HL-60 (cell line): Measurements from ENCODE around the gene ADAM12.

ENCODE experiments used
- DNase-seq, 2 experiments: peaks; one replicate each; pipeline ENCODE4 v3.0.0-alpha.2; 2010 to 2020; ENCODE audit warnings: low read depth in 1 of 2, low spot score in 1 of 2
- H3K27ac ChIP-seq: fragments of 250-450 bp; sonication (Bioruptor Pico); replicated peaks from 2 replicates; pipeline ENCODE4 v1.5.1; 2020; ENCODE audit warnings: mild to moderate bottlenecking, moderate library complexity
- H3K27me3 ChIP-seq: fragments of 250-450 bp; sonication (Bioruptor Pico); 2 replicates; pipeline ENCODE4 v1.5.1; 2021; ENCODE audit warnings: mild to moderate bottlenecking, moderate library complexity; ENCODE audit not compliant: insufficient read depth, poor library complexity, severe bottlenecking
- H3K4me3 ChIP-seq: replicated peaks from 2 replicates; pipeline ENCODE4 v1.5.1; 2011; ENCODE audit warnings: mild to moderate bottlenecking, control low read depth, low read length; ENCODE audit not compliant: insufficient read depth
- CTCF ChIP-seq: IDR thresholded peaks from one replicate; pipeline ENCODE4 v1.5.1; 2011; ENCODE audit warnings: low read length, control low read depth, inconsistent platforms; ENCODE audit not compliant: insufficient read depth
- GABPA ChIP-seq: IDR thresholded peaks from 2 replicates; pipeline ENCODE4 v1.6.1; 2012; ENCODE audit warnings: low read depth
- POLR2AphosphoS5 ChIP-seq: IDR thresholded peaks from 2 replicates; pipeline ENCODE4 v1.6.1; 2012; ENCODE audit warnings: low read depth
- SPI1 ChIP-seq: IDR thresholded peaks from 2 replicates; pipeline ENCODE4 v1.6.1; 2012; ENCODE audit warnings: low read depth, mild to moderate bottlenecking, borderline replicate concordance
- TF ChIP-seq, protein P1 (sequence below): IDR thresholded peaks from 2 replicates; pipeline ENCODE4 v1.6.1; 2012; ENCODE audit warnings: low read depth; ENCODE audit not compliant: insufficient replicate concordance

The ADAM12 gene

GRCh38 chr10:126058507-126058906 lies 329.8 kb downstream of the ADAM12 start:
- DNase-seq, result no peak
- no peak overlapping the region for H3K27ac ChIP-seq
- peaks cover 2% of the 10 kb centered on the region for H3K27me3 ChIP-seq
- no peak overlapping the region for H3K4me3 ChIP-seq
- TF ChIP-seq GABPA (no peak), SPI1 (no peak), CTCF (no peak), POLR2AphosphoS5 (no peak)
- TF ChIP-seq, protein P1, sequence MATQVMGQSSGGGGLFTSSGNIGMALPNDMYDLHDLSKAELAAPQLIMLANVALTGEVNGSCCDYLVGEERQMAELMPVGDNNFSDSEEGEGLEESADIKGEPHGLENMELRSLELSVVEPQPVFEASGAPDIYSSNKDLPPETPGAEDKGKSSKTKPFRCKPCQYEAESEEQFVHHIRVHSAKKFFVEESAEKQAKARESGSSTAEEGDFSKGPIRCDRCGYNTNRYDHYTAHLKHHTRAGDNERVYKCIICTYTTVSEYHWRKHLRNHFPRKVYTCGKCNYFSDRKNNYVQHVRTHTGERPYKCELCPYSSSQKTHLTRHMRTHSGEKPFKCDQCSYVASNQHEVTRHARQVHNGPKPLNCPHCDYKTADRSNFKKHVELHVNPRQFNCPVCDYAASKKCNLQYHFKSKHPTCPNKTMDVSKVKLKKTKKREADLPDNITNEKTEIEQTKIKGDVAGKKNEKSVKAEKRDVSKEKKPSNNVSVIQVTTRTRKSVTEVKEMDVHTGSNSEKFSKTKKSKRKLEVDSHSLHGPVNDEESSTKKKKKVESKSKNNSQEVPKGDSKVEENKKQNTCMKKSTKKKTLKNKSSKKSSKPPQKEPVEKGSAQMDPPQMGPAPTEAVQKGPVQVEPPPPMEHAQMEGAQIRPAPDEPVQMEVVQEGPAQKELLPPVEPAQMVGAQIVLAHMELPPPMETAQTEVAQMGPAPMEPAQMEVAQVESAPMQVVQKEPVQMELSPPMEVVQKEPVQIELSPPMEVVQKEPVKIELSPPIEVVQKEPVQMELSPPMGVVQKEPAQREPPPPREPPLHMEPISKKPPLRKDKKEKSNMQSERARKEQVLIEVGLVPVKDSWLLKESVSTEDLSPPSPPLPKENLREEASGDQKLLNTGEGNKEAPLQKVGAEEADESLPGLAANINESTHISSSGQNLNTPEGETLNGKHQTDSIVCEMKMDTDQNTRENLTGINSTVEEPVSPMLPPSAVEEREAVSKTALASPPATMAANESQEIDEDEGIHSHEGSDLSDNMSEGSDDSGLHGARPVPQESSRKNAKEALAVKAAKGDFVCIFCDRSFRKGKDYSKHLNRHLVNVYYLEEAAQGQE, result no peak

- no peak for TF ChIP-seq CTCF
- TF ChIP-seq GABPA, result no peak
- TF ChIP-seq POLR2AphosphoS5, result no peak
- no peak for TF ChIP-seq SPI1
- TF ChIP-seq, protein P1, result no peak
- DNase-seq, result no peak
- H3K27ac ChIP-seq, result no peak overlapping the region
- peaks cover 2% of the 10 kb centered on the region for H3K27me3 ChIP-seq
- no peak overlapping the region for H3K4me3 ChIP-seq
Observed at GRCh38 chr10:126058104-126058503, 330.2 kb downstream of the ADAM12 start.

DNA sequence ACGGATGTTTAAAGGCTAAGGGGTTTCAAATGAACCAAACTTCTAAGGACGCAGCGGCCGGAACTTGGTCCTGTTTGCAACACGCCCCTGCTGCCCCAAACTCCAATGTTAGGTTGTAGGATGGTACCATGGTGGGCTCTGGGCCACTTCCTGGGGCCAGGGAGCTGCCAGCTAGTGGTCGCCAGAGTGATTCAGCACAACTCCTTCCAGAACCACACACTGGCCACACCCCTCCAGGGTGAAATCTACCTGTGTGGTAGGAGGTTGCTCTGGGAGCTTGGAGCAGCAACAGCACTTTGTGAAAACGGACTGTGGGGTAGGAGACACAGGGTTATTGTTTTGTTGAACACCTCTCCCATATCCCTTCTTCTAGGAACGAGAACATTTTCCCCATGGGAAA lies 330.8 kb downstream of the ADAM12 start:
- TF ChIP-seq, protein P1, result no peak
- TF ChIP-seq SPI1, result no peak
- no peak for TF ChIP-seq GABPA
- TF ChIP-seq CTCF, result no peak
- no peak for TF ChIP-seq POLR2AphosphoS5
- no peak overlapping the region for H3K27ac ChIP-seq
- H3K27me3 ChIP-seq, result peaks cover 2% of the 10 kb centered on the region
- no peak for DNase-seq
- no peak overlapping the region for H3K4me3 ChIP-seq
